HepG2 (cell line): ENCODE measurements around the gene DDO. TPM values are rescaled to one million over a fixed set of nuclear protein-coding genes. Genes with fewer than 3 reads are reported as not detected.

Source experiments
- ATAC-seq: fragments of 200-7000 bp; cut with Tn5 transposase; 3 replicates; pipeline ENCODE4 v1.9.1; 2020; ENCODE audit warnings: mild to moderate bottlenecking, moderate library complexity
- BruUV-seq: library from RNA; stranded (reverse); fragments of 400-500 nt; replicated peaks from 2 replicates; lab custom pipeline; 2021; lab: Mats Ljungman, UMichigan
- CTCF ChIA-PET: fragments of 300-600 bp; formaldehyde crosslinking; extraction: SDS; loops from one replicate; lab custom pipeline; 2021; ENCODE audit warnings: low total read pairs, inconsistent platforms, low intra/inter-chr PET ratio; lab: Yijun Ruan, JAX
- POLR2A ChIA-PET: fragments of 350-600 bp; sonication (Branson Sonifier 250); formaldehyde crosslinking; loops from one replicate; lab custom pipeline; 2020; ENCODE audit warnings: antibody characterized with exemption, inconsistent platforms; lab: Yijun Ruan, JAX
- DNase-seq: peaks from one replicate; pipeline ENCODE4 v3.0.0-alpha.2; 2015; ENCODE audit warnings: low spot score
- FAIRE-seq: peaks from 3 replicates; lab custom pipeline; 2011; peaks lifted over from hg19 to GRCh38; lab: Jason Lieb, UNC
- H2AFZ ChIP-seq: one replicate; pipeline ENCODE4 v1.6.1; 2011; ENCODE audit warnings: low read length, inconsistent platforms
- H3K27ac ChIP-seq: fragments of 300-600 bp; 3 replicates; pipeline ENCODE4 v1.8.0; 2011; ENCODE audit warnings: mixed run types, mild to moderate bottlenecking, mixed read lengths, low read length, inconsistent platforms; ENCODE audit not compliant: insufficient read depth; ENCODE audit errors: extremely low read length
- H3K27me3 ChIP-seq, 2 experiments: fragments of 200-600 bp in 1 of 2; 2 replicates in 1 of 2; 3 replicates in 1 of 2; pipeline versions ENCODE4 v1.6.0 to v1.8.0; 2011; ENCODE audit warnings: low read length in 2 of 2, mild to moderate bottlenecking in 2 of 2, moderate library complexity in 2 of 2, inconsistent platforms in 1 of 2; ENCODE audit not compliant: insufficient read depth in 2 of 2, control insufficient read depth in 1 of 2
- H3K36me3 ChIP-seq, 2 experiments: fragments of 200-600 bp in 1 of 2; replicated peaks in 1 of 2; 2 replicates in 1 of 2; 3 replicates in 1 of 2; pipeline versions ENCODE4 v1.5.1 to v1.8.0; 2011; ENCODE audit warnings: low read length in 2 of 2, inconsistent platforms in 1 of 2; ENCODE audit not compliant: insufficient read depth in 2 of 2, control insufficient read depth in 1 of 2
- H3K4me1 ChIP-seq: 2 replicates; pipeline ENCODE4 v1.5.1; 2012; ENCODE audit warnings: low read length, inconsistent platforms; ENCODE audit not compliant: insufficient read depth
- H3K4me2 ChIP-seq: 2 replicates; pipeline ENCODE4 v1.6.0; 2011; ENCODE audit warnings: low read depth, low read length, inconsistent platforms
- H3K4me3 ChIP-seq, 3 experiments: fragments of 200-600 bp in 1 of 3; sonication (generic), shearing (Covaris generic) in 1 of 3; replicated peaks in 1 of 3; 2 replicates each; pipeline ENCODE4 v1.5.1; 2011 to 2016; ENCODE audit warnings: low read length in 3 of 3, inconsistent platforms in 2 of 3, low read depth in 2 of 3, mild to moderate bottlenecking in 2 of 3, control low read depth in 1 of 3, mixed read lengths in 1 of 3; ENCODE audit not compliant: insufficient read depth in 1 of 3
- H3K79me2 ChIP-seq: one replicate; pipeline ENCODE4 v1.6.1; 2011; ENCODE audit warnings: low read length, inconsistent platforms; ENCODE audit not compliant: insufficient read depth
- H3K9ac ChIP-seq: 2 replicates; pipeline ENCODE4 v1.6.0; 2011; ENCODE audit warnings: mild to moderate bottlenecking, low read depth, low read length, inconsistent platforms; ENCODE audit not compliant: insufficient read depth
- H3K9me3 ChIP-seq: 2 replicates; pipeline ENCODE4 v1.5.1; 2012; ENCODE audit warnings: mild to moderate bottlenecking, low read length
- H4K20me1 ChIP-seq: 2 replicates; pipeline ENCODE4 v1.6.0; 2011; ENCODE audit warnings: inconsistent platforms, mild to moderate bottlenecking, low read length, moderate library complexity; ENCODE audit not compliant: insufficient read depth
- ATF2 ChIP-seq: sonication (generic); formaldehyde crosslinking; IDR thresholded peaks from 2 replicates; pipeline ENCODE4 v1.4.0; 2020; ENCODE audit warnings: missing genetic modification reagents
- CREB3 ChIP-seq: sonication (generic); formaldehyde crosslinking; IDR thresholded peaks from 2 replicates; pipeline ENCODE4 v1.5.0; 2020; ENCODE audit warnings: missing genetic modification reagents
- CREM ChIP-seq, 2 experiments: sonication (generic) in 1 of 2; formaldehyde crosslinking in 1 of 2; IDR thresholded peaks; 2 replicates each; pipeline versions ENCODE4 v1.4.0 to v1.6.1; 2016 to 2020; ENCODE audit warnings: antibody characterized with exemption in 1 of 2, mild to moderate bottlenecking in 1 of 2, missing genetic modification reagents in 1 of 2
- CSRNP1 ChIP-seq: sonication (generic); formaldehyde crosslinking; IDR thresholded peaks from 2 replicates; pipeline ENCODE4 v1.8.1; 2023; ENCODE audit warnings: mild to moderate bottlenecking, missing genetic modification reagents
- ELF4 ChIP-seq: sonication (generic); formaldehyde crosslinking; IDR thresholded peaks from 2 replicates; pipeline ENCODE4 v1.5.0; 2020; ENCODE audit warnings: missing genetic modification reagents, mild to moderate bottlenecking, moderate library complexity, borderline replicate concordance
- JDP2 ChIP-seq: sonication (generic); formaldehyde crosslinking; IDR thresholded peaks from 2 replicates; pipeline ENCODE4 v1.8.1; 2022; ENCODE audit warnings: missing genetic modification reagents, borderline replicate concordance
- KLF15 ChIP-seq: sonication (generic); formaldehyde crosslinking; IDR thresholded peaks from 2 replicates; pipeline ENCODE4 v1.8.1; 2023; ENCODE audit warnings: borderline replicate concordance, mild to moderate bottlenecking, inconsistent platforms, missing genetic modification reagents, mixed read lengths
- MXI1 ChIP-seq: IDR thresholded peaks from 3 replicates; pipeline ENCODE4 v1.6.1; 2012; ENCODE audit warnings: low read depth, low read length, inconsistent platforms, borderline replicate concordance
- NCOA2 ChIP-seq: sonication (generic); formaldehyde crosslinking; IDR thresholded peaks from 2 replicates; pipeline ENCODE4 v1.8.0; 2022; ENCODE audit warnings: inconsistent platforms
- NFIB ChIP-seq: sonication (generic); formaldehyde crosslinking; IDR thresholded peaks from 2 replicates; pipeline ENCODE4 v1.9.0; 2021; ENCODE audit warnings: missing genetic modification reagents, mild to moderate bottlenecking, borderline replicate concordance
- PHF5A ChIP-seq: IDR thresholded peaks from one replicate; pipeline ENCODE4 v1.6.1; 2018; ENCODE audit warnings: low read depth, missing genetic modification reagents; ENCODE audit not compliant: unreplicated experiment
- SETDB1 ChIP-seq: sonication (generic); formaldehyde crosslinking; IDR thresholded peaks from 2 replicates; pipeline ENCODE4 v1.5.1; 2020; ENCODE audit warnings: missing genetic modification reagents, mild to moderate bottlenecking, borderline replicate concordance
- SNAI1 ChIP-seq: sonication (generic); formaldehyde crosslinking; IDR thresholded peaks from 2 replicates; pipeline ENCODE4 v1.5.0; 2020; ENCODE audit warnings: mild to moderate bottlenecking, missing genetic modification reagents, borderline replicate concordance
- ZNF414 ChIP-seq: sonication (generic); formaldehyde crosslinking; IDR thresholded peaks from 2 replicates; pipeline ENCODE4 v1.5.0; 2020; ENCODE audit warnings: missing genetic modification reagents
- ZNF441 ChIP-seq: sonication (generic); formaldehyde crosslinking; IDR thresholded peaks from 2 replicates; pipeline ENCODE4 v1.7.0; 2021; ENCODE audit warnings: missing genetic modification reagents, borderline replicate concordance
- ZNF484 ChIP-seq: sonication (generic); formaldehyde crosslinking; IDR thresholded peaks from 2 replicates; pipeline ENCODE4 v1.5.1; 2020; ENCODE audit warnings: mild to moderate bottlenecking, low read depth, missing genetic modification reagents, borderline replicate concordance
- ZNF503 ChIP-seq: sonication (generic); formaldehyde crosslinking; IDR thresholded peaks from 2 replicates; pipeline ENCODE4 v1.4.0; 2020; ENCODE audit warnings: missing genetic modification reagents
- WGBS: methylation state at CpG from one replicate; pipeline ENCODE4 v1.1.6; 2017; ENCODE audit warnings: low lambda C conversion rate; 5-methylcytosine and 5-hydroxymethylcytosine counted together
- in situ Hi-C: cut with HindIII; loops from 2 replicates; pipeline ENCODE4 v1.10.0; 2017; ENCODE audit warnings: low pct_unique_long_range_greater_than_20kb; ENCODE audit not compliant: extremely low pct_ligation_motif_present
- intact Hi-C: fragments of 100-400 bp; cut with micrococcal nuclease; formaldehyde crosslinking; loops from one replicate; pipeline ENCODE4 v1.10.0; 2022; ENCODE audit not compliant: unreplicated experiment
- polyA plus RNA-seq, 8 experiments: library from polyadenylated mRNA; depleted of rRNA in 3 of 8; stranded (reverse) in 7 of 8; unstranded in 1 of 8; fragments of >200 nt; fragmentation: Illumina TruSeq in 4 of 8; extraction: Trizol in 4 of 8; gene quantifications; 2 replicates each; pipeline versions ENCODE4 v1.2.1 to v1.2.3, GENCODE V29; 2011 to 2016; ENCODE audit warnings: low read depth in 4 of 8, missing spikeins in 1 of 8, mixed read lengths in 1 of 8; ENCODE audit not compliant: insufficient read depth in 1 of 8
- total RNA-seq, 5 experiments: library from RNA; depleted of rRNA; stranded (reverse); fragments of >200 nt; fragmentation: Illumina TruSeq; extraction: Trizol; gene quantifications; 2 replicates each; pipeline ENCODE4 v1.2.3, GENCODE V29; 2016; ENCODE audit warnings: low read depth in 1 of 5

The DDO gene
- total and polyA plus RNA-seq, 2 of the 13 experiments (the other 11 are each of a cell fraction or from before 2014, with no cell fraction given): 6.1 to 10.3 TPM

- TF ChIP-seq ZNF484 (CRISPR knock-in tag) (no peak), NCOA2 (CRISPR knock-in tag) (no peak)
Measured at GRCh38 chr6:110367825-110368224, 47.5 kb downstream of the DDO start (continued).

GRCh38 chr6:110366975-110367374 is 48.4 kb downstream of the DDO start:
- Histone ChIP-seq H3K79me2 (no peaks in the 10 kb centered on the region), H3K4me3 (no peak overlapping the region), H3K4me1 (no peaks in the 10 kb centered on the region), H3K9ac (no peak overlapping the region), H3K4me2 (no peak overlapping the region), H3K36me3 (no peaks in the 10 kb centered on the region), H3K9me3 (no peaks in the 10 kb centered on the region), H4K20me1 (no peaks in the 10 kb centered on the region), H3K27ac (no peak overlapping the region), H2AFZ (no peak overlapping the region), H3K27me3 (peaks cover 0 to 12% of the 10 kb centered on the region in 2 experiments; a peak in 2 of 5 replicates)
- no peak for DNase-seq
- no TSS peak for BruUV-seq
- CTCF ChIA-PET: no interaction called here
- in situ Hi-C loops: no loop called here
- 30% methylated on average over 2 of the region's 2 CpGs for WGBS
- POLR2A ChIA-PET: no interaction called here
- ATAC-seq: no peak
- FAIRE-seq: no peak
- intact Hi-C loops: no loop called here
- TF ChIP-seq CSRNP1 (CRISPR knock-in tag) (no peak), ZNF503 (CRISPR knock-in tag) (no peak), CREB3 (CRISPR knock-in tag) (no peak), MXI1 (no peak), ZNF414 (CRISPR knock-in tag) (no peak), KLF15 (CRISPR knock-in tag) (no peak), JDP2 (CRISPR knock-in tag) (no peak), ELF4 (CRISPR knock-in tag) (no peak), PHF5A (CRISPR knock-in tag) (no peak), SETDB1 (CRISPR knock-in tag) (no peak), SNAI1 (CRISPR knock-in tag) (no peak), CREM (IDR thresholded peaks at IDR 0.05) (no peak), CREM (CRISPR knock-in tag; IDR thresholded peaks at IDR 0.05) (no peak), ZNF441 (CRISPR knock-in tag) (no peak), ATF2 (CRISPR knock-in tag) (no peak), NFIB (CRISPR knock-in tag) (no peak)
